GM19099 (cell line): Measurements from ENCODE around the gene RGS7.

Source experiments
- POLR2A ChIP-seq: IDR thresholded peaks from 3 replicates; pipeline ENCODE4 v1.6.1; 2011; ENCODE audit warnings: low read depth; ENCODE audit not compliant: insufficient read length; ENCODE audit errors: extremely low read depth

RGS7 gene

DNA sequence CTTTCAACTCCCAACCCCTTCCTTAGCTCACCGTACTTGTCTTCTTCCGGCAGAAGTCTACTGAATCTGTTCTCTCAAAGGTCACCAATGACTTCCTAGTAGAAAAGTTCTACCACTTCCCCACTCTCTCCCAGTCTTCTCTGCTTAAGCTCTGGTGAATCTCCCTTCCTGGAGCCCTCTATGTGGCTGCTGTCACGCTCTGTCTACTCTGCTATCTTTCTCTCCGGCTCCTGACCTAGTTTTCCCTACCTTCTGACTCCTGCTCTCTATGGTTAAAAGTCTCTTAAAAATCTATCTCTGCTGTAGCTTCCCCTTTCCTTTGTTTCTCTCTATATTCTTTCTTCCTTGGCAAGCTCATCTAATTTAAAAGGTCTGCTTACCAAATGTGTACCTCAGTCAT, 394.9 kb downstream of the RGS7 start:
- no peak for TF ChIP-seq POLR2A

DNA sequence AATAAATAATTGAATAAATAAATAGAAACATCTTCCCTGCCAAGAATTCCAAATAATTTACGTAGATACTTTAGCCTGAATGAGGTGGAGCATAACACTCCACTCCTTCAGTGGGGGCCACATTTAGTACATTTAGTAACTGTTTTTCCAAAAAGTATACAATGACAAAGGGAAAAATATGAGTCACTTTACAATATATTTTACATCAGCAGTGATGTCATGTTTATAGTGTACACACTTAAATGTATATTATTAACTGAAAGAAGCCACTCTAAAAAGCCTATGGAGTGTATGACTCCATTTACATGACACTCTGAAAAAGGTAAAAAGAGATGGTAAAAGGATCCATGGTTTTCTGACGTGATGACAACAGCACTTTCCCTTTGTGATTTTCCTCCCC, 400.6 kb downstream of the RGS7 start:
- no peak for TF ChIP-seq POLR2A

DNA sequence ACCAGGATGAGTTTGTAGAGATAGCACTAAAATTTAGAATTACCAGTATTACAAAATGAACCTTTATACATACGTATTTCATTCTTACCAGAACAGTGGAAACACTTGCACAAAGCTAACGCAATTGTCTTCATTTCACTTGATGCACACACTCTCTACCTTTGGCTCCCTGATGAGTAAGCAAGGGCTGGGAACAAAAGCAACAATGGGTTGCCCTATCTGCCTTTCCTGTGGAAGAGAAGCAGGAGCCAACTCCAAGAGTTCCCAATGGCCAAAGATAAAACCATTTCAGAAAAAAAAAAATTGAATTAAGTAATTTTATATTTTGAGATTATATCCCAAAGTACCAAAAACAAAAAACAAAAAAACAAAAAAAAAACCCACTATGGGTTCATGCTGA, 401.0 kb downstream of the RGS7 start:
- no peak for TF ChIP-seq POLR2A

DNA sequence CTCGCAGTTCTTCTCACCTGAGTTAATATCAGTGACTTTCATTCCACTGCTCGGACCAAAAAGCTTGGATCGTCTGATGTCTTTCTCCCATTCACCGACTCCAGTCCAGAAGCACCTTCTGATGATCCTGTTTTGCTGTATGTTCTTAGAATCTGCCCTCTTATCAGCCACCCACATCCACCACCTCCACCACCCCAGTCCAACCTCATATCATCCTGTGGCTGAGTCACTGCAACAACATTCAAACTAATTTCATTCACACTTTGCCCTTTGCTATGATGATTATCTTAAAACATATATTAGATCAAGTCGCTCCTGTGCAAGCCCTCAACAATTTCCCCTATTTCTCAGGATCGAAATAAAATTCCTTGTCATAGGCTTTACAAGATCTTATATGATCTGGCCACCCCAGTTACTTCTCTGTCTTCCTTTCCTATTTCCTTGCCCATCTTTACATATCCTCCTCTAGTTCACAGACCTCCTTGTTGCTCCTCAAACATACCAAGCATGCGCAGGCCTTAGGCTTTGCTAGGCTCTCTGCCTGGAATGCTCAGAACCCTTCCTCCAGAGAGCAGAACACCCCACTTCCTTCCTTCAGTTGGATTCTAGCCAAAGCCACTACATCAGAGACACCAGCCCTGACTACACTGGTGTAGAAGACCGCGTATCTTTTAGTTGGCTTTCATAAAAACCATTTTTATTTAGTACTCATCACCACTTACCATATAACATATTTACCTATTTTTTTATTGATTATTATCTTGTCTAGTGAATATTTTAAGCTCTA, 409.4 kb downstream of the RGS7 start:
- TF ChIP-seq POLR2A = no peak

DNA sequence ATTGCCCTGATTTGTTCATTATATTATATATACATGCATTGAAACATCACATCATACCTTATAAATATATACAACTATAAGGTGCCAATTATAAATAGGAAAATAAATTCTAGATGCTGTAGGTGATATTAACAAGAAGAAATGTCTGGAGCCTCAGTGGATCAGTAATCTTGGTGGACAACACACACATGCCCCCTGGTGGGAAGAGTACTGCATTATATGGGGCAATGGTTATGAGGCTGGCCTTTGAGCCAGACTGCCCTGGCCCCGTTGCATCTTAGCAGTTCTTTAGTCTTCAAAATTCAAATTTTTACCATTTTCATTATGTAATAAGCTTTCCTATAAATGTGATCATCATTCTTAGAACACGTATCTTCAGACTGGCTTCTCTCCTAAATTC, 410.1 kb downstream of the RGS7 start:
- no peak for TF ChIP-seq POLR2A

DNA sequence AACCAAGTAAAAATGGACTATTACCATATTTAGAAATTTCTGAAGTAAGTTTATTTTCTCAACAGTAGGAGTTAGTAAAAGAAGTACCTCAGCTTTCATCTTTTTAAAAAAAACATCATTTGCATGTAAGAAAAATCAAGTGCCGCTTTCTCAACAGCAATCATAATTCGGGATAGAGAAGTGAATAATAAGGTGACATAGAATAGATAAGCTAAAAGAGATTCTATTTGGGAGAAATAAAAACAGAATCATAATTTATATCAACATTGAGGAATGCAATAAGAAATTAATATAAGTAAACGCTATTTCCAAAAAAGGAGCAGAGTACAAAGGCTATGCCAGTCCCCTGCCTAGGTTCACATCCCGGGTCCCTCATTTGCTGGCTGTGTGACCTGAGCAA, 414.1 kb downstream of the RGS7 start:
- no peak for TF ChIP-seq POLR2A

DNA sequence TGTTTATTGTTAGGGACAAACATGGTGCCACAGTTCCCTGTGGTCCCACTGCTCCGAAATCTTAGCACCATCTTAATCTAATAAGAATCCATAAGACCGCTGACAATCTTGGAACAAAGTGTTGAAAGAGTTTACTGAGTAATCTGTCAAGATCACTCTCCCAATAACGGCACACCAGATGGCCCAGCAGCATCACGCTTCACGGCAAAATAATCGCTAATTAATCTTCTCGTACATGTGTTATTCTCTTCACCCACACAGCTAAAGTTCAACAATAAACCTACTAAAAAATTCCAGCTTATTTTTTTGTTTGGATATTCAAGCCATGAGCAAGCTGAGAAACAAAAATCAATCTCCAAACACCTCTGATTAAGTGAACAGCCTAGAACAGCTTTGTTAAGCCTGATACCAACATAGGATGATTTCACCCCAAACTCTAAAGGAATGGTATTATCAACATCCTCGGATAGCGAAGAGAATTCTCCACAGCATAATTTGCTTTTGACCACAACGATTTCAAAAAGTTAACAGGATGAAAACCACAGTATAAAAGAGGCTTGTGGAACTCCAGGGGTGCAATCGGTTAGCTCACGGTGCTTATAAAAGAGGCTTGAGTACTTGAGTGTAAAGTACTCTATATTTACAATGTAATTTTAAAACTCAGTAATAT, 415.2 kb downstream of the RGS7 start:
- TF ChIP-seq POLR2A = no peak

DNA sequence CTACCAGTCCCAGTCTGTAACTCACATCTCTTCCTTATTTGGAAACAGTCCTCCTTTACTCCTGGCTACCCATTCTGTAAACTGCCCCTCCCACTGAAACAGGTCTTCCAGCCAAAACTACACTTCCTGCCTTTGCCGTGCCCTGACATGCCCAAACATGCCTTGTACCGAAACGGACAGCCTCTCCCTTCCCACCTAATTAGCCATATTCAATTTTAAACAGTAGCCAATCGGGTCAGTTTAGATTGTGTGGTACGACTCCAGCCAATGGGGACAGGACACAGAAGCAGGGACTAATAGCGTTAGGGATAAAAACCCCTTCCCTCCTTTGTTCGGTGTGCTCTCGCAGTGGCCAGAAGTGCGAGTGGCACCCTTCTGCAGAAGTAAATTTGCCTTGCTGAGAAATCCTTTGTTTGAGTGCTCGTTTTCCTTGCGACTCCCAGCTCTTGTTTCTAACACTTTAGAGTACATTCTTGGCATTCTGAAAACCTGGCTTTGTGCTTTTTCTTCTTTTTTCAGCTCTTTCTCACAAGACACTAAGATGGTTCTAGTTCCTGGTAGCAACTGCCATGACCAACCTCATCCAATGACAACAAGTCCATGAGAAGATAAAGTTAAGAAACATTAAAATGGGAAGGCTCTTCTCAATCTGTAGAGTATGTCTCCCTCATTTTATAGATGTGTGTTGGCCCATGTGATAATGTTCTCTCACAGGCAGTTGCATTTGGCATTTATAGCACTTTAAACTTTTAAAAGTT, 419.9 kb downstream of the RGS7 start:
- no peak for TF ChIP-seq POLR2A

DNA sequence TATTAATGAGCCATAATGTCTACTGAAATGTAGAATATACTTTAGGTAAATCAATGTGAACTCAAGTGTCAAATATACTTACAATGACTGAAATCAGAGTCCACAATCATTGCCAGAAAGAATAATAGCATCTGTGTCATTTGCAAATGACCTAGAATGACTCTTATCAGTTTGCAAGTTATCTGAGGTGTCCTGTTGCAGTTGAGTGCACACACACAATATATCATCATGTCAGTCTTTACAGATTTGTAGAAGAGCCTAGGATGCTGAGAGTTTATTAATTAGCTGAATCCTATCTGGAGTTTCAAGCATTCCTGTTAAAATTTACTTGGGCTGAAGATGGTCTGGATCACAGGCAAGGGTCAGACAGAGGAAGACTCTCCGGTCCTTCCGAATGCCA, 421.1 kb downstream of the RGS7 start:
- TF ChIP-seq POLR2A = no peak

DNA sequence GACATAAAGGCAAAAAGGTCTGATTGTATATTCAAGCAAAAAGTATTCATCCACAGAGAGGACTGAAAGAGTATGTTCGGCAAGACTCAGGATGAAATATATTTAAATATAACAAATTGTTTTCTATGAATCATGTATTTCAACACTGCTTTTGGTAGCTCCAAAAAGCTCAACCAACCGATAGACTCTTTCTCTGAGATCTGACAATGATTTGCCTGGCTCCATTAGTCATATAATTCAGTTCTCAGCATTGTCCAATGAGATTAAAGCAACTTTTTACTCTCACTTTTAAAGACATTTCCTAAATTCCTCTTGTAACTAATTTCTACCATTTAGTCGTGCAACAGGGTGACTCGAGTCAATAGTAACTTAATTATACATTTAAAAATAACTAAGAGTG, 426.0 kb downstream of the RGS7 start:
- TF ChIP-seq POLR2A = no peak

DNA sequence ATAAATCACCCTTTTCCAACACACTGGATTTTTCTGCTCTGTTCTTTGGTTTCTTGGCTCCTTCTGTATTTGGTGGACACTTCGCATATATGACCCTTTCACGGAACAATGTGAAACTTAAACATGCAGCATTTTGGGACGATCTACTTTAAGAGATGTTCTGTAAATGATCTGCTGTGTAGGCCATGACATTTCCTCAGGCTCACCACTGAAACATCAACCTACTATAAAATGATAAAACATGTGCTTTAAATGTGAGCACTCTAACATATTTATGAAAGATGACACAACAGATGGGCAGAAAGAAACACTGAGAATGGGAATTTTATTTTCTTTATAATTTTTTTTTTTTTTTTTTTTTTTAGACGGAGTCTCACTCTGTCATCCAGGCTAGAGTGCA, 428.7 kb downstream of the RGS7 start:
- TF ChIP-seq POLR2A = no peak

DNA sequence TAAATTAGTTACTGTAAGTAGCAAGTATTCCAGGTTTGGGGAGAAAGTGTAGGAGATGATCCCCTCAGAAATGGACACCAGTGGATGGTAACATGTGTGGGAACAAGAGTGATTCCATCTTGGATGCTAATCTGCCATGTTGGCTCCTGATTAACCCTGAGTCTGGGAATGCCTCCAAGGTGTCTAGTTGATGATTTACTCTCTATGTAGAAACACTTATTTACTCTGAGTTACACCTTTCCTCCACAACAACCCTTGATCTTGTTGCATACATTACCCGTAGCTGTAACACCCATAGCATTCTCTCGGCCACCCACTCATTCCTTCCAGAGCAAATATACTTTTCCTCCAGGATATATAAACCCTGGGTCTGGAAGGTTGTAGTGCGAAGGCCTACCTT, 429.2 kb downstream of the RGS7 start:
- no peak for TF ChIP-seq POLR2A

DNA sequence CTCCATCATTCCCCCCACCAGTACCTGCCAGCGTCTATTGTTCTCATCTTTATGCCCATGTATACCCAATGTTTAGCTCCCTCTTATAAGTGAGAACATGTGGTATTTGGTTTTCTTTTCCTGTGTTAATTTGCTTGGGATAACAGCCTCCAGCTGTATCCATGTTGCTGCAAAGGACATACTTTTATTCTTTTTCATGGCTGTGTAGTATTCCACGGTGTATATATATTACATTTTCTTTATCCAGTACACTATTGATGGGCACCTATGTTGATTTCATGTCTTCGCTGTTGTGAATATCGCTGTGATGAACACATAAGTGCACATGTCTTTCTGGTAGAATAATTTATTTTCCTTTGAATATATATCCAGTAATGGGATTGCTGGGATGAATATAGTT, 431.7 kb downstream of the RGS7 start:
- no peak for TF ChIP-seq POLR2A

DNA sequence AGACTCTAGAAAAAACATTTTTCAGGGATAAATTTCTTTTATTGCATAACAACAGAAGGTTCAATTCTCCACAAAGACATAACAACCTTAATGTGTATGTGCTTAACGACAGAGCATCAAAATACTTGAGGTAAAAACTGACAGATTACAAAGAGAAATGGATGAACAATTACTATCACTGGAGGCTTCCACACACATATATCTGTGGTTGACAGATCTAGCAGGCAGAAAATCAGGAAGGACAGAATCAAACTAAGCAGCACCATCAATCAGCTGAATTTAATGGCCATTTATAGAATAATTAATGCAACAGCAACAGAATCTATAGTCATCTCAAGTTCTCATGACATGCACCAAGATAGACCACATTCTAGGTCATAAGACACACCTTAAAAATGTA, 439.0 kb downstream of the RGS7 start:
- no peak for TF ChIP-seq POLR2A

DNA sequence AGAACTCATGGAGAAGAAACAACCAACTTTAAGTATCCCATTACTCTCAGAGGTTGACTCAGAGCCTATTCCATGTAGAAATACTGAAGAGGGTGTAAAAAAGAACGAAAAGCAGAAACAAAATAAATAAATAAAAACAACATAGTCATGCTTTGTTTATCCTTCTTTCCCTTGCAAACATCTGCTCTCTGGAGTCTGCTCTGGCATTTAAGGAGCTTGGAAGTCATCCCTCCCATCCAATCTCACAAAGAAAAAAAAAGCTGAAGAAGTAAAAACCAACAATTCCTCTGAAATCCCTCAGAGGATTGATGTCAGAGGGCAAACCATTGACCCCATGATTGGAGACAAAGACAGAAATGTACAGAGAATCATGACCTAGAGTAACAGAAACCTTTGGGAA, 442.5 kb downstream of the RGS7 start:
- no peak for TF ChIP-seq POLR2A

DNA sequence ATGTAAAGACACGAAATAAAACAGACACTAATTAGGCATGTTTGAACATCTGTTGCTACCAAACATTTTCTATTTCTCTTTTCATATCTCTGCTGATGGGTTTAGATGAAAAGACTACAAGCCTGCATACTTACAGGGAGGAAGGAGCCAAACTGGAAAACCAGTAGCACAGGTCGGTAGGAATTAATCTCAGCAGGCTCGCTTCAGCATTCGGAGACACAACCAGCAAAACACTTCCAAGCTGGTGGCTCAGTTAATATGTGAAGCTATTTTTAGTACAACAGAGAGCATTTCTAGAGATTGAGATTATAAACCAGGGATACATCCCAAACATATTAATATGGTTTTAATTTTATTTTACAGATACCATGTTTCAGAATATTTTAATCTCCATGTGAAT, 444.2 kb downstream of the RGS7 start:
- no peak for TF ChIP-seq POLR2A
